A172 (cell line): ENCODE measurements around the gene SLC49A3. TPM values are rescaled to one million over a fixed set of nuclear protein-coding genes. Genes with fewer than 3 reads are reported as not detected.
"Not testable (repeated sequence)": the region's sequence is repeated elsewhere in the genome, so short reads cannot be mapped to it uniquely, and the experiment has no call there.

Experiments used
- DNase-seq: peaks from one replicate; pipeline ENCODE4 v3.0.0-alpha.2; 2015; ENCODE audit warnings: low spot score
- total RNA-seq: library from RNA; depleted of rRNA; stranded (reverse); fragments of >200 nt; shearing (Covaris generic); gene quantifications from 2 replicates; pipeline ENCODE4 v1.2.3, GENCODE V29; 2014

Gene SLC49A3
- total RNA-seq, 1 experiment from 2014 or later = 0.81 TPM

DNA sequence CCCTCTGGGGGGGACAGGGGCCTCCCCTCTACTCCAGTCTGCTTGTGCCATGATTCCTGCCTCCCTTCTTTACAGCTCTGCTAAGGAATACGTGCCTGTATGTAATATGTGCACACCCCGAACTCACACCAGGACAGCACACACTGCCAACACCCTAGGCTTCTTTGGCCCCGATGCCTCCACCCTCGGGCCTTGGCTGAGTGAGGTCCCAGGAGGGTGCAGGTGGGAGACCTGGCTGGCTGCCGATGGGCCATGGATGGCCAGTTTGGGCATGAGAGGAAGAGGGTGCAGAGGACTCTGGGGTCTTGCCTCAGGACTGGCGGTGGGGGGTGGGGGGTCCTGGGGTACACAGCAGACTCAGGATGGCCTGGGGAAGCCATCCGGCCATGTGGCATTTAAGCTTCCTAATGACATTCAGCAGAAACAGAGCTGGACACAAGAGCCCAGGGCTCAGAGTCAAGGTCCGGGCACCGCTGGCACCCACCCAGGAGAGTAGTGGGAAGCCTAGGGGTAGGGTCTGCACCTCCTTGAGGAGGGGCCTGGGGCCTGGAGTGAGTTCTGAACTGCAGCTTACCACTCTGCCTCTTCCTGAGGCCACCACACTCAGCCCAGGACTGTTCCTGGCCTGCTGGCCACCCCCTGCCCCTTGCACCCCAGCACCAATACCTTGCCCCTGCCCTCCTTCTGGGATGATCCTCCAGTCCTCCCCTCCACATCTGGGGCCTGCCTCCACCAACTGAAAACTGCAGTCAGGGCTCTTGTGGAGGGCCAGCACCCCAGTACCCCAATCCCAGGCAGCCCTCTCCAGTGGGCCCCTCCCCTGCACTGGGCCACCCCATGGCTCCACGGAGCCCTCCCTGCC is 14.6 kb upstream of the SLC49A3 start:
- no peak for DNase-seq

DNA sequence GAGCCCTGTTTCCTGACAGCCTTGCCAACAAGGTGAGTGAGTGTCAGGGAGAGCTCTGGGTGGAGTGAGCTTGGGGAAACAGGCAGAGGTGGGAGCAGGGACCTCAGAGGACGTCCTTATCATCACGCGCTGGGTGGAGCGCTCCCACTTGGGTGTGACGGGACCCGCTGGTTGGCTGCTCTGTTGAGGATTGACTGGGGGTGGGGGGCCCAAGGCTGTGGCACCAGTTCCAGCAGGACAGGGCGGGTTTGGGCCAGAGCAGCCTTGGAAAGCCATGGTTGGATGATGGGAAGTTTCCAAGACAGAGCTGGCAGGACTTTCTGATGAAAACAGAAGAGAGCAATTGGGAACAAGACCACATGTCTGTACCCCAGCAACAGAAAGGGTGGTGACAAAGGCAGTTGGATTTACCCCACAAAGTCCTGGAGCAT is 13.7 kb upstream of the SLC49A3 start:
- DNase-seq = no peak

DNA sequence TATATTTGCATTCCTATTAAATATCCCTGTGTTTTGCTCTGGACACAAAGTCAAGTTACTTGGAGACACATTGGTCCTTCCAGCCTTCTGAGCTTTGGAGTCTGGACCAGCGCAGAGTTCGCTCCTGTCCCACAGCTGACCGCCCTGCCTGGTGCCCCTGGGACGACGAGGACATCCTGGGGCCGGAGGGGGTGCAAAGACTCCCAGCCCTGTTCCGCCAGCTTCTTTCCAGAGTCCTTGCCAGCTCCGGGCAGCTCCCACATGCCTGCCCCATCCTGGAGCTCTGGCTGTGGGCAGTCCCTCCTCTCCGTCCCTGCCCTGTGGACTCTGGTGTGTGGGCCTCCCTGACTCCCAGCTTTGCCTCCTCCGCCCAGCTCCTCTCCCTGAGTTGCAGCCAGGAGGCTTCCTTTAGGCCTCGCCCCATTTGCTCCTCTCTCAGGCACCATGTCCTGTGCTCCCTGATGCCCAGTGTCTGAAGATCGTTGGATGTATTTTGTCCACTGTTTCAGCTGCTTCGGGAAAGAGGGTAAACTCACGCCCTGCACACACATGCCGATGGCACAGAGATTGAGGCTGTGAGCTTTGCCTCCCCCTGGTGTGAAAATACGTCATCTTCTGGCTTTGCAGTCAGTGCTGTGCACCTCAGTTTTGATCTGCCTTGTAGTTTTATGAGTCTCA is 11.8 kb upstream of the SLC49A3 start:
- DNase-seq = no peak

DNA sequence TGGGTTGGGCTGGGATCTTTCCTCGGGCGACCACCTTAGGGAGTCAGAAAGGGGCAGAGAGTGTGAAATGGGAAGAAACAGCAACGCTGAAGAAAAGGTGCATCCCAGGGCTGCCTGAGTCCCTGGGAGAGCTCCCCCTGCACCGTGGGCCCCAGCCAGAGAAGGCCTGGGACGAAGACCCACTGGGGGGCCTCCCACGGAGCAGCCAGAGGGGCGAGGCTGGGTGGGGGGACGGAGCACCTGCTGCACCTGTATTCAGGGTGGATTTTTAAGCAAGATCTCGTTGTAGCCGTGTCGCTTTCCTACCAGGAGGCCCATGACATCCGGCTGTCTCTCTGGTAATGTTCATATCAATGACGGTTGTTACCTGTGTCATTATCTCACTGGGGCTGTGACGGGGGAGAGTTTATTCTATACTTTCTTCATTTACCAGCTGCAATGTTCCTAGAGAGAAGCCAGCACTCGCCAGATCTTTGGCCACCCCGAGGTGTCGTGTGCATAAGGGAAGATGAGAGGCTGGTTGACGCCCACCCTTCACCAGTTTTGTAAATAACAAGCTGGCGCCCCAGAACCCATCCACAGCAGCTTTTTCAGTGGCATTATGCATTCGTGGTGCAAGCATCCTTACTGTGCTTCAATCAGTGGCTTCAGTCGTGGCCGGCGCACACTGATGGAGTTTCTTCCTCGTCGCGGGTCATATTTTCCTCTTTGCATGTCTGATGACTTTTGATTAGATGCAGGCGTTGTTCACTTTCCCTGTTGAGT is 11.0 kb upstream of the SLC49A3 start:
- DNase-seq = no peak

DNA sequence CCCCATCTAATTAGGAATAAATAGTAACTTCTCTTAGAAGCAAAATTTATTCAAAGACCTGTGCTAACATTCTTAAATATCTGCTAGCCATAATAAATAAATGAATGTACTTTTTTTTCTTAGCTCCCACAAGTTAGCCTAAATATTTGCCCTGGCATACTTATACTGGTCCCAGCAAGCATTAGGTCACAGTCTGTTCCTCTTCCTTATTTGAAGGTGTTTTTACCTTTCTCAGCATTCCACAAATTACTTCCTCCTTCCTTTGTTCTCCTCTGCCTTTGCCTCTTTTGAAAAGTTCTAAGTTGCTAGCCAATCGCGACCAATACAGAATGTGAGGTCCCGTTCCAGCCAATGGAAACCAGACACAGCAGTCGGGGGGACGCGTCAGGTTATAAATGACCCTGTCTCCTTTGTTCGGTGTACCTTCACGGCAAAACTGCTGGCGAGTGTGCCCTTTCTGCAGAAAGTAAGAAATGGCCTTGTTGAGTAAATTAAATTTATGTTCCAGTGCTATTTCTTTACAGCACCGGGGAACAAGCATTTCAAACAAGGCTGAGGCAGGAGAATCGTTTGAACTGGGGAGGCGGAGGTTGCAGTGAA is 5.5 kb upstream of the SLC49A3 start:
- not testable (repeated sequence) for DNase-seq

DNA sequence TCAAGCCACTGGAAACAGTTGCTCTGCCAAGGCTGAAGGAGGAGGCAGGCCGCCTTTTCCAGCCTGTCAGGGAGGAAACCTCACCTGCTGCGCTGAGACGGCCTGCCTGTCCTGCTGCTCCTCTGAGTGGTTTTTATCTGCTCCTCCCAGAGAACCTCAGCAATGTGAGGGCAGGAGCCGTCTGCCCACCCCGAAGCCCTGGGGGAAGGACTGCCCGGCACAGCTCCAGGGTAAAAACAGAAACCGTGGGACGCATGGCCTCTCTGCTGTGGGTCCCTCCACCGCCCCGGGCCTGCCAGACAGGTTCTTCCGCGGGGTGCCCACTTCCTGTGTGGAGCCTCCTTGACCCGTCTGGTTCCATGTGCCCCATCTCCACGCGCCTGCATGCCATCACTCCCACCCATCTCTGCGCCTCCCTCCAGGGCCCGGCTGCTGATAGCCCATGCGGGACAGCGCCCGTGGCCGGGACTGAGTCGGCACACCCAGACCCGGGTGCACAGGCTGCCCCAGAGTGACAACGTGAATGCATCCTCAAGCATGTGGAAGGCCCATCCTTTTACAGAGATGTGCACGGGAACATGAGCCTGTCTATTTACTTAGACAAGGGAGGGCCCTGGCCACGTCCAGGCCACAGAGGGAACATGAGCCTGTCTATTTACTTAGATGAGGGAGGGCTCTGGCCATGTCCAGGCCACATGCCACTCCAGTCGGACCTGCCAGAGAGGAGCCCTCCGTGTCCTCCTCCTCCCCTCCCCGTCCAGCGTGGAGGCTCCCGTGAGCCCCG is 4.0 kb upstream of the SLC49A3 start:
- no peak for DNase-seq

DNA sequence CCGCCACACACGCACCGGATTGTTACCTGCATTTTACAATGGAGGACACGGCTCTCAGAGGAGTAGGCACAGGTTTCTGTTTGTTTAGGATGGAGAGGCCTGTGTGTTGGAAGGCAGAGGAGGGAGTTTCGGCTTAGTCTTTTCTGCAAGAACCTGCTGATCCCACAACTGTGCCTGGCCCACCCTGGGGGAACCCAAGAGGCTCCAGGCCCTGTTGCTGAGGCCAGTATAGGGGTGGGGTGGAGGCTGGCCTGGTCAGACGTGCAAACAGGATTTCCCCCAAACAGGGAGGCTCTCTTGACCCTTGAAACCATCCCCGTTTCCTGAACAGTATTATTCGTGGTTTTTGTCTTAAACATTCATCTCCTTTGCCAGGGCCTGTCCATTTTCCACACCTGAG is 772 bp upstream of the SLC49A3 start:
- no peak for DNase-seq

DNA sequence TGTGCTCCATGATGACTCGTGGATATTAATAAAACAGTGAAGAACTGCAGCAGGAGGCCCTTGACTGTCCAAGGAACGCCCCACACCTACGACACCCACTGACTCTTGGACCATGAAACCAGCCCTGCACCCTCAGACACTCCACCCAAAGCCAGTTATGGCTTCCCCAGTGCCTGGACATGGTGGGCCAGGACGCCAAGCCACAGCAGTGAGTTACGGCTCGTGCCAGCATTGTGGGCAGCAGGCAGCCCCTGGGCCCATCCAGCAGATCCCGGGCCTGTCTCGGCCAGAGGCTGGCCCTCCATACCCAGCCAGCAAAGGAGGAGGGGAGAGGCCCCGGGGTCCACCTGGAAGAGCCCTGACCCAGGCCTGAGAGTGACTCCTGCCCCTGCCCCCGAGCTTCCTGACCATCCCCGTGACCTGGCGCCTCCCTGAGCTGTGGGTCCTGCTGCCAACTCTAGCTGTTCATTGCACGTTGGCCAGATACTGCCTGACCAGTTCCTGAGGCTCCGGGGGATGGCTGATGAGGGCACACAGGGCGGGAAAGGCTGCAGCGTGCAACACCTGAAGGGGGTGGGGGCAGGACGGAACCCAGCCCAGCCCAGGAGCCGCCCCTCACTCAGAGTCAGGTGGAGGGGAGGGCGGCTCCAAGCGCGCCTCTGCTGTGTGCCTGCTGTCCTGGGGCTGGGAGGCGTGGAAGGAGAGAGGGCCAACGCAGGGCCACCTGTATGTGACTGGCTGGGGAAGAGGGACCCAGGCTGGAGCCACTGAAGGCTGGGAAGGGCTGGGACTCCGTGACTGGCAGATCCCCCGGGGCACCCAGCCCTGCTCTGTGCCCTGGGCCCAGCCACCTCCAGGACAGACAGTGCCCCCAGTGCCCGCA is 739 bp downstream of the SLC49A3 start:
- DNase-seq = no peak

DNA sequence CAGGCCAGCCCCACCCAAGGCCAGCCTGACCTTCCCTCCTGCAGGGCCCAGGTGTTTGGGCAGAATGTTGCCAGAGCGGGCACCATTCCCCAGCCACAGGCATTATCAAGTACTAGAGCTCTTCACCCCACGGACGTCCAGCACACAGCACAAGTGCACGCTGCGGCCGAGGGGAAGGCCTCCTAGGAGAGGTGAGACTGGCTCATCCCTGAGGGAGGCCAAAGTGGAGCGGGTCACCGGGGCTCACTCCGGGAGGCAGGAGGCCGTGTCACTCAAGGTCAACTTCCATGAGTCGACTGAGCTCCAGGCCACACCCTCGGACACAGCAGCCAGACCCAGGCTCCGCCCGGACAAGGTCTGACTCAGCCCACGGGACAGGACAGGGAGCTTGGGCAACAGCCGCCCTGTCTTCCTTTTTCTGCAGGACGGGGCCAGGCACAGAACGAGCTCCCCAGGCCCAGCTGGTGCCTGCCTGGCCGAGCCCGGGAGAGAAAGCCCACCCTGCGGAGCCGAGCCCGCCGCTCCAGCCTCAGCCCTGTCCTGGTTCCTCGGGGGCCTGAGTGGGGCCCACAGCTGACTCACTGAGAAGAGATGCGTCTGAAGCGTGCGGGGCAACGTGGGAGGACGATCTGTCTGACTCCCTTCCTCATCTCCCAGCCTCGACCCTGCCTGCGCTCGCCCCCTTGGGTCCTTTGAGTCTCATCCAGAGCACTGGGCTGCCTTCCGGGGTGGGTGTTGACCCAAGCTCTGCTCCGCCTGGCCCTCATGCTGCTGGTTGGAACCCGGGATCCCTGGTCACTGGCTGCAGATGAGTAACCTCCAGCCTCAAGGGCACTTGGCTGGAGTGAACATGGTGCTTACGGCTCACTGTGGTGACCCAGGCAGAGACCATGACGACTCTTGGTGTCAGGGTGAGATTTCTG is 1.6 kb downstream of the SLC49A3 start:
- peak; percentile 90 for DNase-seq

DNA sequence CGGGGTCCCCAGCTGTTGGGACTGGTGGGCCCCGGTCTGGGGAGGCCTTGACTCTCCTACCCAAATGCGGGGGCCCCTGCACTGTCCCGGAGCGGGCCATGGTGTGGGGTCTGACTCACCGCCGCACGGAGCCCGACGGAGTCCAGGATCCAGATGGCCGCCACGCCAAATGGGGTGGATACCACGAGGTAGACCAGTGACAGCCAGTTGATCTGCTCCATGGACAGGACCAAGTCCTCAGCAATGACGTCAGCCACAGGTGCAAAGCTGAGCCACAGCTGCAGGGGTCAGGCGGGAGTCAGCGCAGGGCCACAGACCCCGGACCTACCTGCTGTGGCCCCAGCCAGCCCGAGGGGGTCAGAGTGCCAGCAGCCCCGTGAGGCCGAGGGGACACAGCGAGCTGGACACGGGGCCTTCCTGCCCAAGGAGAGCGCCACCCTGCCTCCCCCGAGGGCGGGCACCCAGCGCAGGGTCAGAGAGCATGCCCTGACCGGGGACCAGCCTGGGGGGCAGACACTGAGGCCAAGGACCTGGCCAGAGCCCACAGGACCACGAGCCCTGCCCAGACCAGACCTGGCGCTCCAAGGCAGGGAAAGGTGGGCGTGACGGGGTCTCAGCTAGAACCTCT is 2.4 kb downstream of the SLC49A3 start:
- no peak for DNase-seq

DNA sequence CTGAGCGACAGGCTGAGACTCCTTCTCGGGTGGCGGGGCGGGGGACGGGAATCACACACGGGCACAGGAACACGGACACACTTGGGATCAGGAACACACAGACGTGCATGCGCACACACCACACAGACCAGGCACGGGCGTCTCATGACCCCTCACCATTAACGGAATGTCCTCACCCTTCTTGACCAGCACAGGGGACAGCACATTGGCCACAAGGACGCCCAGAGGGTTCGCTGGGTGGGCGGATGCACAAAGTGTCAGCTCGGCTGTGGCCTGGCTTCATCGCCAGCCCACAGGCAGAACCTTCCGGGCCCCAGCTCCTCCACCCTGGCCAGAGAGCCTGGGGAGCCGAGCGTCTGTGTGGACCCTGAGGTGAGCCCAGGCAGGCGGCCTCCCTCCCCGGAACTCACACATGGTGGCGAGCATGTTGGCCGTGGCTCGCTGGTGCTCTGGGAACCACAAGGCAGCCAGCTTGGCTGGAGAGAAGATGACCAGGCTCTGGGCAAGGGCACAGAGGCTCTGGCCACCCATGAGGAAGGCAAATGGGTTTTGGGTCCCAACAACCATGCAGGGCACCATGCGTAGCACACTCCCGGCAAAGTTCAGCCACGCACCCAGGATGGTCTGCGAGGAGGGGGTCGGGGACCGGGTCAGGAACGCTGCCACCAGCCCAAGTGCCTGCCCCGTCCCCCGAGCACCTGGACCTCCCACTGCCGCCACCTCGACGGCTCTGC is 3.1 kb downstream of the SLC49A3 start:
- no peak for DNase-seq

DNA sequence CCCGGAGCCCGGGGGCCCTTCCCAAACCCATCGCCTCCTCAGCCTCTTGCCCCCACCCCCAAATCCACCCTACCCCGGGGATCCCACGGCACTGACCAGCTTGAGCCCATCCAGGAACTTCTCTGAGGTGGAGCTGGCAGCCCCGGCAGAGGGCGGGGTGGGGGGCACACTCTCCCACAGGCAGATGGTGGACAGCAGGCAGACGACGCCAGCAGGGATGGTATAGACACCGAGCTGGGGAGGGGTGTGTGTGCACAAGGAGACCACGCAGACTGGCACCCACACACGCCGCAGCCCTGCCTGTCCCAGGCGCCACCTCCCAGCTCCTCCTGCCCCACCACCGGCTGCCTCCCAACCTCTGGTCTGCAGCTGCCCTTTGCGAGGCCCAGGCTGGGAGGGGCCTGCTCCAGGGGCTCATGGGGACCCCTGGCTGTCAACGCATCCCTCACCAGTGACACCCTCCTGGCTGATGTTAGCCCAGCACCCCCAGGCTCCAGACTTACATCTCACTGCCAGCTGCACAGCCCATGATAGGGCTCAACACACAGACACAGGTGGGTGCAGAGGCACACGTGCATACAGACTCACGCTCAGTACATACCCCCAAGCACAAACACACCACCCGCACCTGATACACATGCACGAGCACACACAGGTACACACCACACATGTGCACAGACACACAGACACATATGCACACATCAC is 4.2 kb downstream of the SLC49A3 start:
- DNase-seq = no peak

DNA sequence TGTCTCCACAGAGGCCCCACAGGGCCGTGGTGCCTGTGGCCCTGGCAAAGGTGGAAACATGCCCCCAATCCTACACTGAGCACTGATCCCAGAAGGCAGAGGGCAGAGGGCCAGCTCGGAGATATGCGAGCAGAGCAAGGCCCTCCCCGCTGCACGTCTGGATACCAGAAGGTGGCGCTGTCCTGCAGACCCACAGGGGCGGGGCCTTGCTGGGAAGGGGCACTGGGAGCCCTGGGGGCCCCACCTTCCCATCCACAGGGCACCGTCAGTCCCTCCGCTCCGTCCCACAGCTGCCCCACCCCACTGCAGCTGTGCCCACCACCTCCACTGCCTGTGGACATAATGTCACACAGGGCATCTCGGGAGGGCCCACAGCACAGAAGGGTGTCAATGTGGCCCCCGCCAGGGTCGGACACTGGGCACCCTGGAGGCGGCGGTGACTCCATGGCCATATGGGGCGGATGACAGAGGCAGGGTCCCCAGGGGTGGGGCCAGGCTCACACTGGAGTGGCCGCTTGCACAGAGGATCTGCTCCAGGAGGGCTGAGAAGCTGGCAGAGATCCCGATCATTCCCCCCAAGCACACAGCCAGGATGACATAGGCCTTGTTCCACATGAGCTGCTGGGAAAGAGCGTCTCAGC is 4.8 kb downstream of the SLC49A3 start:
- peak; percentile 19 for DNase-seq

DNA sequence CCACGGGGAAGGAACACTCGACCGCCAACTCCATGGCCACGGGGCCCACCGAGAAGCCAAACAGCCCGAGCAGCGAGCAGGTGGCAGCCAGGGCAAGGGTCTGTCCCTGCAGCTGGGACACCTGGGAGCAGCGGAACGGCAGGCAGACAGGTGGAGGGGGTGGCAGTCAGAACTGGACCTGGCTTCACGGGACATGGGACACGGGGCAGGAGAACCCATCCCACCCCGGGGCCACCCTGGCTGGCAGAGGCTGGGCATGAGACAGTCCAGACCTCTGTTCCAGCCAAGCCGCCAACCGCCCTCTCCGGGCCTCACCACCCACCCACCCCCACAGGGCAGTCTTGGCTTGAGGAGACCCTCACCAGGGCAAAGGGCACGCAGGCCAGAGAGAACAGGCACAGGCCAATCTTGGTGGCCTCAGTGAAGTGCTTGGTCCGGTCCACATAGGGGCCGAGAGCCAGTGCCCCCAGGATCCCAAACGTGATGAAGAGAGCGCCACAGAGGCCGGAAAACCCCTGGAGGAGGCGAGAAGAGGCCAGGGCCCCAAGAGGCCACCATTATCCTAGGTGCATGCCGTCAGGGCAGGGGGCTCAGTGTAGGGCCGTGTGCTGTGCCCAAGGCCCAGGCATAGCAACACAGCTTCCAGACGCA is 5.6 kb downstream of the SLC49A3 start:
- DNase-seq = no peak

DNA sequence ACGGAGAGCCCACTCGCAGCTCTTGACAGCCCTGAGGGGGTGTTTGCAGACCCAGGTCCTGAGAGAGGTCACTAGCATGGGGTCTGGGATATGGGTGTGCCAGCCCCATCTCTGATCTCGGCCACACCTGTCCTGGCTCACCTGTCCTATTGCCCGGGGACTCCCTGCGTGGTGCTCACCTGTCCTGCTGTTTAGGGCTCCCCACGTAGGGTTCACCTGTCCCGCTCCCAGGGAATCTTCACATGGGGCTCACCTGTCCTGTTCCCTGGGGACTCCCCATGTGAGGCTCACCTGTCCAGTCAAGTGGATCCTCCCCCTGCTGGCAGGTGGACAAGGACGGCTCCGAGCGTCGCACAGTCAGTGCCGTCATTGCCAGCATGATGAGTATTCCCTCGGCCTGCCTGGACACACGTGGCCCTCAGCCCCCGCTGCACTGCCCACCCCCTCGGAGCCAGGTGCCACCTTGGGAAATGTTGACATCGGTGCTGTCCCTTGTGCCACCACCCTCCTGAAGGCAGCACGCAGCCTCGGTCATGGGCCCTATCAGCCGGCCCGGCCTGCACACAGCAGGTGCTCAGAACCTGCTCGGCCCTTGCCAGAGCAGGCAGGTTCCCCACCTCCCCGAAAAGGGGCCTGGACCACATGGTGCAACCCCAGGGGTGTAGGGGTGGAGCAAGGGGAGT is 6.3 kb downstream of the SLC49A3 start:
- DNase-seq = no peak
